Right atrium auricular region (tissue), 2 donors: ENCODE results near the gene RBM39. TPM values are rescaled to one million over a fixed set of nuclear protein-coding genes. Genes with fewer than 3 reads are reported as not detected.

ENCODE experiments used
- DNase-seq: peaks from one replicate; pipeline ENCODE4 v3.0.0-alpha.2; 2019; ENCODE audit warnings: low spot score
- H3K27ac ChIP-seq, 2 donors: fragments of 200-600 bp; sonication (generic); 1 replicate in 1 of 2; 2 replicates in 1 of 2; pipeline ENCODE4 v1.5.1; 2016 to 2019
- H3K27me3 ChIP-seq, 2 donors: fragments of 200-600 bp; sonication (generic); one replicate each; pipeline versions ENCODE4 v1.5.1 to v1.6.0; 2017 to 2019
- H3K36me3 ChIP-seq: fragments of 200-600 bp; sonication (generic); one replicate; pipeline ENCODE4 v1.5.1; 2016
- H3K4me1 ChIP-seq, 2 donors: fragments of 200-600 bp; sonication (generic); one replicate each; pipeline versions ENCODE4 v1.5.1 to v1.6.0; 2017 to 2019
- H3K4me3 ChIP-seq, 2 donors: fragments of 200-600 bp; sonication (generic); 1 replicate in 1 of 2; 2 replicates in 1 of 2; pipeline ENCODE4 v1.5.1; 2017 to 2019; ENCODE audit warnings: mild to moderate bottlenecking in 1 of 2, moderate library complexity in 1 of 2
- H3K9me3 ChIP-seq, 2 donors: fragments of 200-600 bp; sonication (generic); one replicate each; pipeline ENCODE4 v1.5.1; 2019
- total RNA-seq, 2 donors: library from RNA; depleted of rRNA; stranded (reverse); fragments of >200 nt; gene quantifications; one replicate each; pipeline ENCODE4 v1.1.0, GENCODE V29; 2016
- TF ChIP-seq, protein P1 (sequence below), 2 donors: fragments of 200-600 bp; sonication (generic); IDR thresholded peaks; one replicate each; pipeline ENCODE4 v1.5.1; 2019; ENCODE audit warnings: antibody characterized with exemption in 2 of 2

The RBM39 gene
- total RNA-seq, 2 donors from 2014 or later, result 106 to 112 TPM

DNA sequence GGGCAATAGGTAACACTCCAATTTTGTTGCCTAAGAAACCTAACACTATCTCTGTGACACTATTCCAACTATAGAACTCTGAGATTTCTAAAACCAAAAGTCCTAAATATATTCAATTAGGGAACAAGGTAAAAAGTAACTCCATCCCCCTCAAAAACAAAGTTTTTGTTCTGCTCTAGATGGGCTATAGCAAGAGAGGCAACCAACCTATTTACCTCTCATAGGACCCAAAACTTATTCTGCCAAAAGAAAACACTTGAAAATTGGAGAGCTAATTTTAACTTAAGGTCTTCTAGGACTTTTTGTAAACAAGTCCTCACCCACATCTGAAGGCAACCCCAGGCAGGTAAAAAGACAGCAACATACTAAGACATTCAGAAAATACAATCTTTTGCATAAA, 7.7 kb downstream of the RBM39 start:
- Histone ChIP-seq H3K27me3 (no peaks in the 10 kb centered on the region), H3K4me1 (peaks cover 0 to 96% of the 10 kb centered on the region in 2 donors), H3K4me3 (no peak overlapping the region), H3K9me3 (no peaks in the 10 kb centered on the region), H3K36me3 (peaks cover 100% of the 10 kb centered on the region), H3K27ac (no peak overlapping the region)
- TF ChIP-seq, protein P1, sequence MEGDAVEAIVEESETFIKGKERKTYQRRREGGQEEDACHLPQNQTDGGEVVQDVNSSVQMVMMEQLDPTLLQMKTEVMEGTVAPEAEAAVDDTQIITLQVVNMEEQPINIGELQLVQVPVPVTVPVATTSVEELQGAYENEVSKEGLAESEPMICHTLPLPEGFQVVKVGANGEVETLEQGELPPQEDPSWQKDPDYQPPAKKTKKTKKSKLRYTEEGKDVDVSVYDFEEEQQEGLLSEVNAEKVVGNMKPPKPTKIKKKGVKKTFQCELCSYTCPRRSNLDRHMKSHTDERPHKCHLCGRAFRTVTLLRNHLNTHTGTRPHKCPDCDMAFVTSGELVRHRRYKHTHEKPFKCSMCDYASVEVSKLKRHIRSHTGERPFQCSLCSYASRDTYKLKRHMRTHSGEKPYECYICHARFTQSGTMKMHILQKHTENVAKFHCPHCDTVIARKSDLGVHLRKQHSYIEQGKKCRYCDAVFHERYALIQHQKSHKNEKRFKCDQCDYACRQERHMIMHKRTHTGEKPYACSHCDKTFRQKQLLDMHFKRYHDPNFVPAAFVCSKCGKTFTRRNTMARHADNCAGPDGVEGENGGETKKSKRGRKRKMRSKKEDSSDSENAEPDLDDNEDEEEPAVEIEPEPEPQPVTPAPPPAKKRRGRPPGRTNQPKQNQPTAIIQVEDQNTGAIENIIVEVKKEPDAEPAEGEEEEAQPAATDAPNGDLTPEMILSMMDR (IDR thresholded peaks at IDR 0.05), result no peak
- DNase-seq, result no peak

DNA sequence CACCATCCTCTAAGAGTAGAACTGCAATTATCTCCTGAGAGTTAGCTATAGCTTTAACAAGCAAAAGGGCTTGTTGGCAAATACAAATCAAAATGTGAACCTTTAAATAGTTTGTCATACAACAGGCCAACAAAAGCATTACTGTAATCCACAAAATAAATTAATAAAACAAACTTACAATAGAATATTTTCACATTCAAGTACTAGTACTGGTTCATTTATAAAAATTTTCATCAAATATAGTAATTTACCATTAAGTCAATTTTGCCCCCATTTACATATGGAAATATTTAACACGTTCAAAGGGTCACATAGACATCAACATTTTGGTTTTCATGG, 9.4 kb downstream of the RBM39 start:
- no peak for DNase-seq
- Histone ChIP-seq H3K27me3 (no peaks in the 10 kb centered on the region), H3K9me3 (no peaks in the 10 kb centered on the region), H3K36me3 (peaks cover 100% of the 10 kb centered on the region), H3K27ac (no peak overlapping the region), H3K4me1 (peaks cover 0 to 82% of the 10 kb centered on the region in 2 donors), H3K4me3 (no peak overlapping the region)
- TF ChIP-seq, protein P1 (IDR thresholded peaks at IDR 0.05), result no peak

DNA sequence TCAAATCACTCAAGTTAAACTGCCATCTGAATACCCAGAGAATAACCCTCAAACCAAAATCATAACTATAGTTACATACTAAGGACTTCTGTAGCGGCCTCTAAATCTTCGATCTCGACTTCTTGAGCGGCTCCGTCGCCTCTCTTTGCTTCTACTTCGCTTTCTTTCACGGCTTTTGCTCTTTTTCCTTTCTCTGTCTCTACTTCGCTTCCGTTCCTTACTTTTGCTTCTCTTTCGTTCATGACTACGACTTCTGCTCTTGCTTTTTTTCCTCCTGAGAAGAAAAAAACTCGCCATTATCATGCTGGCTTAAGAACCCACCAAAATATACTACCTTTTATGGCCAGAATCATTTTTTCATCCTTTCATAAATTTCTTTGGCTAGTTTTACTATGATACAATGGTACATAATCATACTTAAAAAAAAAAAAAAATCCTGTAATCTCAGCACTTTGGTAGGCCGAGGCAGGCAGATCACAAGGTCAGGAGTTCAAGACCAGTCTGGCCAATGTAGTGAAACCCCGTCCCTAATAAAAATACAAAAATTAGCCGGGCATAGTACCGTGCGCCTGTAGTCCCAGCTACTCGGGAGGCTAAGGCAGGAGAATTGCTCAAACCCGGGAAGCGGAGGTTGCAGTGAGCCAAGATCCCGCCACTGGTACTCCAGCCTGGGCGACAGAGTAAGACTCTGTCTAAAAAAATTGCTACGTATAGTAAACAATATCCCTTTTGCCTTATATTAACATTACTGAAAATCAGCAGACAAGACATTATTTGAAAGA, 10.0 kb downstream of the RBM39 start:
- no peaks in the 10 kb centered on the region for H3K9me3 ChIP-seq
- H3K4me3 ChIP-seq, result no peak overlapping the region
- TF ChIP-seq, protein P1 (IDR thresholded peaks at IDR 0.05), result no peak
- no peak for DNase-seq
- H3K27me3 ChIP-seq, result no peaks in the 10 kb centered on the region
- H3K4me1 ChIP-seq, result peaks cover 0 to 76% of the 10 kb centered on the region in 2 donors
- peaks cover 100% of the 10 kb centered on the region for H3K36me3 ChIP-seq
- H3K27ac ChIP-seq, result peak overlapping the region in 1 of 2 donors; percentile 12

DNA sequence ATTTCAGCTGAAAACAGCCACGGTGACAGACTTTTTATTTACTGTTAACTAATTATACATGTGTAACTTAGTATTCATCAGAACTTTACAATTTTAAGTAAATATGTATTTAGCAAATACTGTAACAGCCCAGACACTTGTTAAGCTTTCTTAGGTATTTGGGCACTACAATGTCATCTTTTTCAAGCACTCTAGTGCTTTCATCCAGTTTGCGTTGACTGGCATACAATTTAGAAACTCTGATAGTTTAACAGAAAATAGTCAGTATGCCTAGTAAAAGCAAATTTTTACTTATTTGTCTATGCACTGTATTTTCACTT, 10.6 kb downstream of the RBM39 start:
- H3K27ac ChIP-seq, result no peak overlapping the region
- TF ChIP-seq, protein P1 (IDR thresholded peaks at IDR 0.05), result no peak
- no peaks in the 10 kb centered on the region for H3K9me3 ChIP-seq
- DNase-seq, result no peak
- peaks cover 0 to 70% of the 10 kb centered on the region in 2 donors for H3K4me1 ChIP-seq
- H3K27me3 ChIP-seq, result no peaks in the 10 kb centered on the region
- H3K36me3 ChIP-seq, result peaks cover 100% of the 10 kb centered on the region
- H3K4me3 ChIP-seq, result no peak overlapping the region

DNA sequence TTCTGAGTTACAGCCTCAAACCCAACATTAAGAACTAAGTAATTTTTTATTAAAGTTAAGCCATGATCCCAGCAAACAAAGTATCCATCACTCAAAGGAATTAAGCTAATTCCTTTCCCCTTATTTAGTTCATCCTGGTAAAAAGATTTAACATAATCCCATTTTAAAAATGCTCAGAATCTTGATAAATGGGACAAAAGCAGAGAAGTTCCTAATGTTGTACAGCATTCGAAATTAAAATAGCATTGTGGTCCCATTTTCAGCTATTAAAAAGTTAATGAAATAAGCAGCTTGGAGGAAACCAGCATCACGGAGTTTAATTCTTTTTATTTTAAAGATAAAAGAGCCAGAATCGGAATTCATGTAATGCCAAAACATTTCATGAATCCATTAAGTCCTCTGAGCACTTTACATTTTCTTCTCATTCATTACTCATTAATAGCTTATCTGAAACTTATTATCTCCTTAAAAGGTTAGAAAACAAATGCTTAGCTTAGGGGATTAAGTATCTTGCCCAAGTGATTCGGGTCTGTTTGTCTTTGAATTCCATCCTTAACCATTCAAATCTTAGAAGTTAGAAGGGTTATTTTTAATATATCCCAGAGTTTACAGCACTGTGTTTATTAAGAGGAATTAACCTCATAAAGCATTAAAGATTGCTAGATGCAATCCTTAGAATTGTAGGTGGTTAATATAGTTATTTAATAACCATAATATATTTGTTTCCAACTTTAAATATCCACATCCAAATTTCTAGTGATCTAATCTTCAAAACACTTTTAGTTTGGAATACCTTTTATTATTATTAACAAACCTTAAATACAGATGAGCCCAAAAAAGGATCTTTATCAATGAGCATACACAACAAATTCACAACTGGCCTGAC, 11.2 kb downstream of the RBM39 start:
- H3K27ac ChIP-seq, result no peak overlapping the region
- H3K27me3 ChIP-seq, result no peaks in the 10 kb centered on the region
- H3K9me3 ChIP-seq, result no peaks in the 10 kb centered on the region
- DNase-seq, result no peak
- H3K36me3 ChIP-seq, result peaks cover 100% of the 10 kb centered on the region
- peaks cover 0 to 64% of the 10 kb centered on the region in 2 donors for H3K4me1 ChIP-seq
- TF ChIP-seq, protein P1 (IDR thresholded peaks at IDR 0.05), result no peak
- H3K4me3 ChIP-seq, result no peak overlapping the region
